GM12892 (cell line): Measurements from ENCODE around the gene RAP1GAP2.

ENCODE experiments used
- POLR2A ChIP-seq: IDR thresholded peaks from 2 replicates; pipeline ENCODE4 v1.6.1; 2011; ENCODE audit warnings: low read depth, low read length, control low read depth
- POLR2AphosphoS5 ChIP-seq: IDR thresholded peaks from 2 replicates; pipeline ENCODE4 v1.6.1; 2011; ENCODE audit warnings: low read depth, low read length, control low read depth
- TAF1 ChIP-seq: IDR thresholded peaks from 2 replicates; pipeline ENCODE4 v1.6.1; 2011; ENCODE audit warnings: low read depth, mild to moderate bottlenecking, control low read depth, low read length, borderline replicate concordance

- no peak for TF ChIP-seq POLR2A
- no peak for TF ChIP-seq POLR2AphosphoS5
- TF ChIP-seq TAF1, result no peak
Observed at GRCh38 chr17:2903193-2903974, 107.1 kb downstream of the RAP1GAP2 start.
